ENCODE measurements around the gene CENPV. TPM values are rescaled to one million over a fixed set of nuclear protein-coding genes. Genes with fewer than 3 reads are reported as not detected.
A peak's percentile ranks its signal among the peaks of the same experiment; 100 is the strongest.

The CENPV gene
- total RNA-seq, 1 donor from 2014 or later, result 38.8 TPM

GRCh38 chr17:16380640-16381495 is 27.6 kb upstream of the CENPV start, which contains the start of gene UBB:
Gene UBB (plus strand): TSS chr17:16381091. CDS start chr17:16381908, 817 bp downstream.
- Histone ChIP-seq H3K79me2 (ENCODE audit: insufficient read depth, low read length) (peaks cover 36% of the 10 kb centered on the region), H3K4me2 (ENCODE audit: low read length) (peak within 1 kb of the TSS; percentile 87), H4K20me1 (ENCODE audit: insufficient read depth, low read length) (peaks cover 41% of the 10 kb centered on the region), H3K4me1 (ENCODE audit: insufficient read depth, low read length) (peaks cover 17% of the 10 kb centered on the region), H3K36me3 (ENCODE audit: insufficient read depth, low read length) (peaks cover 11% of the 10 kb centered on the region), H3K4me3 (ENCODE audit: insufficient read depth, low read depth, low read length) (peak within 1 kb of the TSS; percentile 97), H3K9ac (ENCODE audit: low read length) (peak within 1 kb of the TSS; percentile 99), H3K9me3 (ENCODE audit: insufficient read depth, low read depth, low read length) (no peaks in the 10 kb centered on the region), H3K27ac (ENCODE audit: low read depth, low read length) (peak within 1 kb of the TSS; percentile 97), H3K27me3 (ENCODE audit: insufficient read depth, low read length) (no peaks in the 10 kb centered on the region), H2AFZ (ENCODE audit: low read depth, low read length) (peak within 1 kb of the TSS; percentile 97)
- Mint-ChIP-seq H3K4me1 (ENCODE audit: low read depth, unreplicated experiment) (peaks cover 21% of the 10 kb centered on the region), H3K4me3 (ENCODE audit: unreplicated experiment) (peak within 1 kb of the TSS; percentile 94), H3K27me3 (ENCODE audit: low read depth, unreplicated experiment) (no peaks in the 10 kb centered on the region), H3K27ac (ENCODE audit: unreplicated experiment) (peak within 1 kb of the TSS; percentile 100), H3K9me3 (ENCODE audit: unreplicated experiment) (peaks cover 5% of the 10 kb centered on the region), H3K36me3 (ENCODE audit: low read depth, unreplicated experiment) (peaks cover 19% of the 10 kb centered on the region)
- FAIRE-seq (peak; percentile 29), DNase-seq (ENCODE audit: low read depth) (peak; percentile 98)
- TF ChIP-seq CTCF (IDR thresholded peaks at IDR 0.05; ENCODE audit: insufficient read depth, low read depth, low read length) (no peak), EZH2 (IDR thresholded peaks at IDR 0.05; ENCODE audit: insufficient read depth, low read length) (no peak)

GRCh38 chr17:16379654-16380053 is 26.4 kb upstream of the CENPV start:
- no peak for TF ChIP-seq EZH2 (IDR thresholded peaks at IDR 0.05; ENCODE audit: insufficient read depth, low read length)
- no peak for TF ChIP-seq CTCF (IDR thresholded peaks at IDR 0.05; ENCODE audit: insufficient read depth, low read depth, low read length)
- peaks cover 17% of the 10 kb centered on the region for H3K4me1 ChIP-seq (ENCODE audit: insufficient read depth, low read length)
- Mint-ChIP-seq H3K9me3 (ENCODE audit: unreplicated experiment) (peaks cover 5% of the 10 kb centered on the region), H3K36me3 (ENCODE audit: low read depth, unreplicated experiment) (peaks cover 19% of the 10 kb centered on the region), H3K4me3 (ENCODE audit: unreplicated experiment) (no peak overlapping the region), H3K27ac (ENCODE audit: unreplicated experiment) (no peak overlapping the region), H3K4me1 (ENCODE audit: low read depth, unreplicated experiment) (peaks cover 21% of the 10 kb centered on the region), H3K27me3 (ENCODE audit: low read depth, unreplicated experiment) (no peaks in the 10 kb centered on the region)
- peaks cover 36% of the 10 kb centered on the region for H3K79me2 ChIP-seq (ENCODE audit: insufficient read depth, low read length)
- H3K9ac ChIP-seq (ENCODE audit: low read length), result no peak overlapping the region
- H3K9me3 ChIP-seq (ENCODE audit: insufficient read depth, low read depth, low read length), result no peaks in the 10 kb centered on the region
- no peak overlapping the region for H3K4me2 ChIP-seq (ENCODE audit: low read length)
- no peak overlapping the region for H3K4me3 ChIP-seq (ENCODE audit: insufficient read depth, low read depth, low read length)
- DNase-seq (ENCODE audit: low read depth), result no peak
- no peaks in the 10 kb centered on the region for H3K27me3 ChIP-seq (ENCODE audit: insufficient read depth, low read length)
- H3K27ac ChIP-seq (ENCODE audit: low read depth, low read length), result no peak overlapping the region
- H2AFZ ChIP-seq (ENCODE audit: low read depth, low read length), result no peak overlapping the region
- H4K20me1 ChIP-seq (ENCODE audit: insufficient read depth, low read length), result peaks cover 37% of the 10 kb centered on the region
- H3K36me3 ChIP-seq (ENCODE audit: insufficient read depth, low read length), result peaks cover 11% of the 10 kb centered on the region
- FAIRE-seq, result no peak
